Caco-2 (cell line): ENCODE results near the gene TENM4. TPM values are rescaled to one million over a fixed set of nuclear protein-coding genes. Genes with fewer than 3 reads are reported as not detected.

Experiments used
- BruUV-seq: library from RNA; stranded (reverse); fragments of 400-500 nt; replicated peaks from 2 replicates; lab custom pipeline; 2021; lab: Mats Ljungman, UMichigan
- CTCF ChIA-PET: fragments of 300-600 bp; sonication (Branson Sonifier 250); formaldehyde crosslinking; loops from one replicate; lab custom pipeline; 2022; ENCODE audit warnings: antibody characterized with exemption; lab: Charles Lee
- POLR2A ChIA-PET: fragments of 300-600 bp; sonication (Branson Sonifier 250); formaldehyde crosslinking; loops from one replicate; lab custom pipeline; 2022; ENCODE audit warnings: antibody characterized with exemption; lab: Charles Lee
- DNase-seq, 2 experiments: peaks; one replicate each; pipeline versions ENCODE4 v3.0.0 to v3.0.0-alpha.2; 2020 to 2022
- H3K27me3 ChIP-seq: replicated peaks from 2 replicates; pipeline ENCODE4 v1.6.0; 2011; ENCODE audit warnings: low read length; ENCODE audit not compliant: control insufficient read depth, insufficient read depth
- H3K36me3 ChIP-seq: 2 replicates; pipeline ENCODE4 v1.5.1; 2011; ENCODE audit warnings: low read length; ENCODE audit not compliant: control insufficient read depth, insufficient read depth
- H3K4me1 ChIP-seq: fragments of 250-450 bp; sonication (Bioruptor Pico); 2 replicates; pipeline ENCODE4 v1.5.1; 2020; ENCODE audit warnings: mild to moderate bottlenecking
- H3K4me3 ChIP-seq: 2 replicates; pipeline ENCODE4 v1.5.1; 2011; ENCODE audit warnings: low read depth, mild to moderate bottlenecking, control low read depth, low read length
- H3K9me3 ChIP-seq: fragments of 250-450 bp; sonication (Bioruptor Pico); 2 replicates; pipeline ENCODE4 v1.5.1; 2020; ENCODE audit warnings: mild to moderate bottlenecking, moderate library complexity
- H3K27ac Mint-ChIP-seq: one replicate; pipeline ENCODE4 v1.8.0; 2022; ENCODE audit warnings: mixed read lengths; ENCODE audit not compliant: unreplicated experiment
- H3K27me3 Mint-ChIP-seq: one replicate; pipeline ENCODE4 v1.8.0; 2022; ENCODE audit warnings: mixed read lengths; ENCODE audit not compliant: insufficient read depth, unreplicated experiment
- H3K36me3 Mint-ChIP-seq: one replicate; pipeline ENCODE4 v1.8.0; 2022; ENCODE audit warnings: mild to moderate bottlenecking, mixed read lengths; ENCODE audit not compliant: insufficient read depth, unreplicated experiment
- H3K4me1 Mint-ChIP-seq: one replicate; pipeline ENCODE4 v1.8.0; 2022; ENCODE audit warnings: low read depth, mixed read lengths; ENCODE audit not compliant: unreplicated experiment
- H3K4me3 Mint-ChIP-seq: one replicate; pipeline ENCODE4 v1.8.0; 2022; ENCODE audit warnings: mild to moderate bottlenecking, moderate library complexity, mixed read lengths; ENCODE audit not compliant: unreplicated experiment
- H3K9me3 Mint-ChIP-seq: one replicate; pipeline ENCODE4 v1.8.0; 2022; ENCODE audit warnings: mixed read lengths; ENCODE audit not compliant: unreplicated experiment
- CTCF ChIP-seq, 2 experiments: fragments of 200-600 bp in 1 of 2; IDR thresholded peaks; 1 replicate in 1 of 2; 2 replicates in 1 of 2; pipeline versions ENCODE4 v1.5.1 to v1.8.0; 2011 to 2022; ENCODE audit warnings: antibody characterized with exemption in 1 of 2, control low read depth in 1 of 2, inconsistent platforms in 1 of 2, low read depth in 1 of 2, low read length in 1 of 2, mild to moderate bottlenecking in 1 of 2, moderate library complexity in 1 of 2; ENCODE audit not compliant: insufficient read depth in 1 of 2, severe bottlenecking in 1 of 2, unreplicated experiment in 1 of 2
- intact Hi-C: fragments of 100-400 bp; cut with micrococcal nuclease; formaldehyde crosslinking; loops from one replicate; pipeline ENCODE4 v1.10.0; 2022; ENCODE audit not compliant: unreplicated experiment
- total RNA-seq: library from RNA; stranded (reverse); gene quantifications from 2 replicates; pipeline ENCODE4 v1.2.3, GENCODE V29; 2022

The TENM4 gene
- total RNA-seq, 1 experiment from 2014 or later, result 1.1 TPM

DNA sequence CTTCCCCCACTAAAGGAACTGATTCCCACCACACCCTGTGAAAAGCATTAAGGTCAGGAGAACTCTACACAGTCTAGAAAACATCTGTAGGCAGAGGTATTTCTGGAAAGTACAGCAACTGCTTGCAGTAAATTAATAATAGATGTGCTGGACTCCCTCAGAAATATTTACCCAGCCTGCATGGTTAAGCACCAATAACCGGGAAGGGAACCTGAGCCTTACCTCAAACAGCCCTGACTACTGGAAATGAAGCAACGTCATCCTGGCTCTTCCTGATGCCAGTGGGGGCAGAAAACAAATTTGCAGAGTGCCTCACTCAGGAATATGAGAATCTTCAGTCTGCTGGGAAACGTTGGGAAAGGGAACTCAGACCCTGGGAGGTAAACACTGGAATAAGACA, 318.1 kb downstream of the TENM4 start:
- Mint-ChIP-seq H3K27me3 (no peaks in the 10 kb centered on the region), H3K27ac (no peak overlapping the region), H3K36me3 (no peaks in the 10 kb centered on the region), H3K4me1 (no peaks in the 10 kb centered on the region), H3K4me3 (no peak overlapping the region), H3K9me3 (peaks cover 12% of the 10 kb centered on the region)
- H3K36me3 ChIP-seq, result no peaks in the 10 kb centered on the region
- intact Hi-C loops, result no loop called here
- ChIA-PET CTCF (no interaction called here), POLR2A (no interaction called here)
- DNase-seq, result no peak
- H3K27me3 ChIP-seq, result no peaks in the 10 kb centered on the region
- no peak for TF ChIP-seq CTCF (IDR thresholded peaks at IDR 0.05; ENCODE audit: insufficient read depth in 1 of 2, low read depth in 1 of 2, low read length in 1 of 2, severe bottlenecking in 1 of 2, unreplicated experiment in 1 of 2)
- peaks cover 5% of the 10 kb centered on the region; the same call in 1 of the 2 replicates for H3K9me3 ChIP-seq
- no TSS peak for BruUV-seq
- H3K4me1 ChIP-seq, result no peaks in the 10 kb centered on the region
- H3K4me3 ChIP-seq, result no peak overlapping the region

GRCh38 chr11:79121351-79121750, 319.5 kb downstream of the TENM4 start:
- Histone ChIP-seq H3K4me3 (no peak overlapping the region), H3K4me1 (no peaks in the 10 kb centered on the region), H3K36me3 (no peaks in the 10 kb centered on the region), H3K27me3 (no peaks in the 10 kb centered on the region), H3K9me3 (peaks cover 5% of the 10 kb centered on the region; the same call in 1 of the 2 replicates)
- DNase-seq, result no peak
- BruUV-seq, result no TSS peak
- POLR2A ChIA-PET, result no interaction called here
- no peaks in the 10 kb centered on the region for H3K36me3 Mint-ChIP-seq
- H3K27ac Mint-ChIP-seq, result no peak overlapping the region
- no peak overlapping the region for H3K4me3 Mint-ChIP-seq
- H3K27me3 Mint-ChIP-seq, result no peaks in the 10 kb centered on the region
- peaks cover 11% of the 10 kb centered on the region for H3K9me3 Mint-ChIP-seq
- intact Hi-C loops, result no loop called here
- CTCF ChIA-PET, result no interaction called here
- no peak for TF ChIP-seq CTCF (IDR thresholded peaks at IDR 0.05; ENCODE audit: insufficient read depth in 1 of 2, low read depth in 1 of 2, low read length in 1 of 2, severe bottlenecking in 1 of 2, unreplicated experiment in 1 of 2)
- H3K4me1 Mint-ChIP-seq, result no peaks in the 10 kb centered on the region

- Mint-ChIP-seq H3K4me1 (no peaks in the 10 kb centered on the region), H3K9me3 (no peaks in the 10 kb centered on the region), H3K27me3 (no peaks in the 10 kb centered on the region), H3K36me3 (no peaks in the 10 kb centered on the region), H3K27ac (no peak overlapping the region), H3K4me3 (no peak overlapping the region)
- Histone ChIP-seq H3K27me3 (no peaks in the 10 kb centered on the region), H3K4me1 (no peaks in the 10 kb centered on the region), H3K9me3 (no peaks in the 10 kb centered on the region), H3K36me3 (no peaks in the 10 kb centered on the region), H3K4me3 (no peak overlapping the region)
- no TSS peak for BruUV-seq
- DNase-seq, result no peak
- ChIA-PET POLR2A (no interaction called here), CTCF (no interaction called here)
- TF ChIP-seq CTCF (IDR thresholded peaks at IDR 0.05; ENCODE audit: insufficient read depth in 1 of 2, low read depth in 1 of 2, low read length in 1 of 2, severe bottlenecking in 1 of 2, unreplicated experiment in 1 of 2), result no peak
- intact Hi-C loops, result no loop called here
Observed at GRCh38 chr11:79119491-79120284, 321.1 kb downstream of the TENM4 start.
